Neuronal stem cell (in vitro differentiated cells): Measurements from ENCODE around the gene TMEM91.

ENCODE experiments used
- DNase-seq: peaks from one replicate; pipeline ENCODE4 v3.0.0-alpha.2; 2013; ENCODE audit warnings: low spot score
- H2AFZ ChIP-seq: one replicate; pipeline ENCODE4 v1.6.1; 2013; ENCODE audit warnings: mild to moderate bottlenecking, low read length, inconsistent platforms
- H2AK5ac ChIP-seq: 2 replicates; pipeline ENCODE4 v1.6.1; 2013; ENCODE audit warnings: low read depth, mild to moderate bottlenecking, inconsistent platforms, low read length, moderate library complexity, mixed read lengths
- H2BK120ac ChIP-seq: 2 replicates; pipeline ENCODE4 v1.6.1; 2013; ENCODE audit warnings: low read depth, mild to moderate bottlenecking, inconsistent platforms, low read length, moderate library complexity, mixed read lengths
- H2BK12ac ChIP-seq: one replicate; pipeline ENCODE4 v1.6.1; 2013; ENCODE audit warnings: low read length, inconsistent platforms
- H2BK15ac ChIP-seq: 2 replicates; pipeline ENCODE4 v1.6.1; 2013; ENCODE audit warnings: mild to moderate bottlenecking, low read length, inconsistent platforms, mixed read lengths
- H2BK5ac ChIP-seq: one replicate; pipeline ENCODE4 v1.6.1; 2013; ENCODE audit warnings: inconsistent platforms, mild to moderate bottlenecking, low read length, moderate library complexity
- H3K14ac ChIP-seq: one replicate; pipeline ENCODE4 v1.6.1; 2013; ENCODE audit warnings: low read length, inconsistent platforms
- H3K18ac ChIP-seq: 2 replicates; pipeline ENCODE4 v1.6.1; 2013; ENCODE audit warnings: low read length, inconsistent platforms
- H3K23ac ChIP-seq: 2 replicates; pipeline ENCODE4 v1.6.1; 2013; ENCODE audit warnings: low read depth, mild to moderate bottlenecking, mixed read lengths, low read length, inconsistent platforms; ENCODE audit not compliant: poor library complexity
- H3K27ac ChIP-seq: replicated peaks from 3 replicates; pipeline ENCODE4 v1.5.1; 2013; ENCODE audit warnings: low read length, inconsistent platforms
- H3K27me3 ChIP-seq, 3 experiments: 2 replicates each; pipeline ENCODE4 v1.6.1; 2013; ENCODE audit warnings: low read length in 3 of 3, mild to moderate bottlenecking in 2 of 3, inconsistent platforms in 1 of 3, low read depth in 1 of 3, mixed read lengths in 1 of 3, moderate library complexity in 1 of 3; ENCODE audit not compliant: control insufficient read depth in 3 of 3, insufficient read depth in 3 of 3
- H3K36me3 ChIP-seq, 2 donors: replicated peaks in 1 of 2; 2 replicates each; pipeline ENCODE4 v1.6.1; 2013; ENCODE audit warnings: low read length in 2 of 2; ENCODE audit not compliant: control insufficient read depth in 2 of 2, insufficient read depth in 2 of 2
- H3K4ac ChIP-seq: 2 replicates; pipeline ENCODE4 v1.6.1; 2013; ENCODE audit warnings: inconsistent platforms, mild to moderate bottlenecking, low read length, moderate library complexity
- H3K4me1 ChIP-seq, 2 donors: 1 replicate in 1 of 2; 2 replicates in 1 of 2; pipeline ENCODE4 v1.6.1; 2013; ENCODE audit warnings: low read length in 2 of 2, low read depth in 1 of 2; ENCODE audit not compliant: control insufficient read depth in 2 of 2, insufficient read depth in 1 of 2
- H3K4me2 ChIP-seq: one replicate; pipeline ENCODE4 v1.6.1; 2013; ENCODE audit warnings: mild to moderate bottlenecking, low read length, inconsistent platforms; ENCODE audit not compliant: insufficient read depth, poor library complexity, severe bottlenecking
- H3K4me3 ChIP-seq, 2 donors: 2 replicates each; pipeline ENCODE4 v1.5.1; 2013; ENCODE audit warnings: low read length in 2 of 2, mild to moderate bottlenecking in 2 of 2, inconsistent platforms in 1 of 2, moderate library complexity in 1 of 2
- H3K79me1 ChIP-seq: one replicate; pipeline ENCODE4 v1.6.1; 2013; ENCODE audit warnings: low read depth, mild to moderate bottlenecking, inconsistent platforms, low read length, moderate library complexity
- H3K9ac ChIP-seq: one replicate; pipeline ENCODE4 v1.6.1; 2013; ENCODE audit warnings: mild to moderate bottlenecking, low read depth, low read length, inconsistent platforms; ENCODE audit not compliant: poor library complexity
- H3K9me3 ChIP-seq, 2 donors: replicated peaks in 1 of 2; 2 replicates each; pipeline versions ENCODE3 to v1.6.1; 2013; ENCODE audit warnings: low read length in 2 of 2, mild to moderate bottlenecking in 2 of 2, inconsistent platforms in 1 of 2, low read depth in 1 of 2, mixed read lengths in 1 of 2, moderate library complexity in 1 of 2; ENCODE audit not compliant: control insufficient read depth in 2 of 2, insufficient read depth in 1 of 2
- H4K8ac ChIP-seq: one replicate; pipeline ENCODE4 v1.6.1; 2013; ENCODE audit warnings: low read depth, mild to moderate bottlenecking, inconsistent platforms, low read length, moderate library complexity
- H4K91ac ChIP-seq: one replicate; pipeline ENCODE4 v1.6.1; 2013; ENCODE audit warnings: low read length, low read depth, mild to moderate bottlenecking, inconsistent platforms; ENCODE audit not compliant: poor library complexity
- WGBS, 2 donors: extraction: QIAGEN DNeasy Blood & Tissue Kit; methylation state at CpG; one replicate each; pipeline ENCODE4 v1.1.7; 2013; ENCODE audit warnings: missing lambda C conversion rate in 2 of 2, mixed read lengths in 1 of 2; ENCODE audit not compliant: insufficient read length in 2 of 2, insufficient replicate concordance in 1 of 2; ENCODE audit errors: extremely low coverage in 2 of 2; 5-methylcytosine and 5-hydroxymethylcytosine counted together

Gene TMEM91

DNA sequence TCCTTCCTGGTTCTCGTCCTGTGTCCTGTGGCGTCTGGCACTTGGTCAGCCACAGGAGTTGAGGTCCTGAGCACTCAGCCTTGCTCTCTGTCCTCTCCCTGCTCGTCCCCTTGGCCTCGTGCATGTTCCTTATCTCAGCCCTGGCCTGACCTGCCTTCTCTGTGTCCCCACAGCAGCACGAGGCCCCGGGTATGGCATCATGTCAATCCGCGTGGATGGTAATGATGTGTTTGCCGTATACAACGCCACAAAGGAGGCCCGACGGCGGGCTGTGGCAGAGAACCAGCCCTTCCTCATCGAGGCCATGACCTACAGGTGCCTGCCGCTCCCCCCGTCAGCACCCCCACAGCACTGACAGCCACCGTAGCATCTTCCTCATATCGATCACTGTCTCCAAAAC, 46.1 kb downstream of the TMEM91 start:
- no peak overlapping the region for H3K9ac ChIP-seq
- H3K4me2 ChIP-seq, result no peak overlapping the region
- H2BK120ac ChIP-seq, result no peak overlapping the region
- H4K91ac ChIP-seq, result no peak overlapping the region
- no peak overlapping the region for H3K14ac ChIP-seq
- no peak overlapping the region for H2AFZ ChIP-seq
- no peak overlapping the region for H3K27ac ChIP-seq
- WGBS, 2 donors, result no CpG with 5 or more reads among the region's 18 CpGs
- H2BK5ac ChIP-seq, result no peak overlapping the region
- peak overlapping the region; percentile 17 for H3K23ac ChIP-seq
- H4K8ac ChIP-seq, result no peak overlapping the region
- H3K4me3 ChIP-seq, result no peak overlapping the region
- peaks cover 0 to 2% of the 10 kb centered on the region in 2 donors for H3K9me3 ChIP-seq
- DNase-seq, result no peak
- no peaks in the 10 kb centered on the region for H3K27me3 ChIP-seq
- no peak overlapping the region for H2BK15ac ChIP-seq
- no peak overlapping the region for H2AK5ac ChIP-seq
- no peak overlapping the region for H3K18ac ChIP-seq
- H2BK12ac ChIP-seq, result no peak overlapping the region
- peaks cover 29 to 55% of the 10 kb centered on the region in 2 donors for H3K36me3 ChIP-seq
- no peak overlapping the region for H3K4ac ChIP-seq
- peaks cover 5% of the 10 kb centered on the region for H3K79me1 ChIP-seq
- peaks cover 3 to 8% of the 10 kb centered on the region in 2 donors for H3K4me1 ChIP-seq

DNA sequence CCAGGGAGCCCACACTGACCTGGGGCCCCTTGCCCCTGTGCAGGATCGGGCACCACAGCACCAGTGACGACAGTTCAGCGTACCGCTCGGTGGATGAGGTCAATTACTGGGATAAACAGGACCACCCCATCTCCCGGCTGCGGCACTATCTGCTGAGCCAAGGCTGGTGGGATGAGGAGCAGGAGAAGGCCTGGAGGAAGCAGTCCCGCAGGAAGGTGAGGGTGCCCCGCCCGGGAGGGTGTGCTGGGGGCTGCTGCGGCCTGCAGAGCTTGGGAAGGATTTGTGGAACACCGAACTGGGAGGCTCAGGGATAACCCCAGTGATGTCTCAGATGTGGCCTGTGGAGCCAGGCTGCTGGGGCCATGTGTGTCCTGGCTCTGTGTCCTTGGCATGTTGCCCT, 46.6 kb downstream of the TMEM91 start:
- Histone ChIP-seq H3K27ac (no peak overlapping the region), H3K79me1 (peaks cover 5% of the 10 kb centered on the region), H2AK5ac (no peak overlapping the region), H2BK15ac (no peak overlapping the region), H2AFZ (no peak overlapping the region), H3K36me3 (peaks cover 29 to 55% of the 10 kb centered on the region in 2 donors), H4K8ac (no peak overlapping the region), H3K4me1 (peaks cover 8 to 13% of the 10 kb centered on the region in 2 donors), H4K91ac (no peak overlapping the region), H3K9ac (no peak overlapping the region), H3K4ac (no peak overlapping the region), H2BK120ac (no peak overlapping the region), H3K18ac (no peak overlapping the region), H3K23ac (peak overlapping the region; percentile 17), H3K4me3 (no peak overlapping the region), H2BK12ac (no peak overlapping the region), H3K9me3 (peaks cover 0 to 2% of the 10 kb centered on the region in 2 donors), H3K27me3 (no peaks in the 10 kb centered on the region), H2BK5ac (no peak overlapping the region), H3K14ac (no peak overlapping the region), H3K4me2 (no peak overlapping the region)
- DNase-seq, result no peak
- no CpG with 5 or more reads among the region's 12 CpGs for WGBS, 2 donors

DNA sequence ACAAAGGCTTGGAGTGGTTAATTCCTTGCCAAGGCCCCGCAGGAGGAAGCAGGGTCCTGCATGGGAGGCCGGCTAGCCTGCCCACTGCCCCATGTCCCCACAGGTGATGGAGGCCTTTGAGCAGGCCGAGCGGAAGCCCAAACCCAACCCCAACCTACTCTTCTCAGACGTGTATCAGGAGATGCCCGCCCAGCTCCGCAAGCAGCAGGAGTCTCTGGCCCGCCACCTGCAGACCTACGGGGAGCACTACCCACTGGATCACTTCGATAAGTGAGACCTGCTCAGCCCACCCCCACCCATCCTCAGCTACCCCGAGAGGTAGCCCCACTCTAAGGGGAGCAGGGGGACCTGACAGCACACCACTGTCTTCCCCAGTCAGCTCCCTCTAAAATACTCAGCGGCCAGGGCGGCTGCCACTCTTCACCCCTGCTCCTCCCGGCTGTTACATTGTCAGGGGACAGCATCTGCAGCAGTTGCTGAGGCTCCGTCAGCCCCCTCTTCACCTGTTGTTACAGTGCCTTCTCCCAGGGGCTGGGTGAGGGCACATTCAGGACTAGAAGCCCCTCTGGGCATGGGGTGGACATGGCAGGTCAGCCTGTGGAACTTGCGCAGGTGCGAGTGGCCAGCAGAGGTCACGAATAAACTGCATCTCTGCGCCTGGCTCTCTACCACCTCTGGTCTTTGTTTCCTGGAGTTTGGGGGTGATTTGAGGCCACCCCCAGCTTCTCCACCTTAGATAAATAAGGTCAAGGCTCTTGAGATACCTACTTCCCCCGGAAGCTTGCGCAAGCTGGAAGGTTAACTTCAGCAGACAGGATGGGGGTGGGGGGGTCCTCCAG, 48.2 kb downstream of the TMEM91 start:
- WGBS, 2 donors, result no CpG with 5 or more reads among the region's 21 CpGs
- H3K36me3 ChIP-seq, result peaks cover 25 to 48% of the 10 kb centered on the region in 2 donors
- no peak for DNase-seq

More for the DNA sequence above, 48.2 kb downstream of the TMEM91 start:
- H3K79me1 ChIP-seq, result peaks cover 5% of the 10 kb centered on the region
- H2BK12ac ChIP-seq, result no peak overlapping the region
- no peak overlapping the region for H4K91ac ChIP-seq
- H3K4ac ChIP-seq, result no peak overlapping the region
- H3K14ac ChIP-seq, result no peak overlapping the region
- no peaks in the 10 kb centered on the region for H3K27me3 ChIP-seq
- no peak overlapping the region for H2BK120ac ChIP-seq
- H3K9ac ChIP-seq, result peak overlapping the region; percentile 3
- H4K8ac ChIP-seq, result no peak overlapping the region
- H3K27ac ChIP-seq, result no peak overlapping the region
- H3K4me1 ChIP-seq, result peaks cover 13 to 19% of the 10 kb centered on the region in 2 donors
- no peak overlapping the region for H2BK5ac ChIP-seq
- no peak overlapping the region for H2BK15ac ChIP-seq
- H3K4me3 ChIP-seq, result no peak overlapping the region
- no peaks in the 10 kb centered on the region for H3K9me3 ChIP-seq
- peak overlapping the region; percentile 0 for H3K23ac ChIP-seq
- H3K18ac ChIP-seq, result no peak overlapping the region
- H3K4me2 ChIP-seq, result no peak overlapping the region
- no peak overlapping the region for H2AK5ac ChIP-seq
- no peak overlapping the region for H2AFZ ChIP-seq
